IgD-negative memory B cell (primary cell): ENCODE results near the gene GRIK3. TPM values are rescaled to one million over a fixed set of nuclear protein-coding genes. Genes with fewer than 3 reads are reported as not detected.

Source experiments
- H3K27ac Mint-ChIP-seq, 3 donors: one replicate each; pipeline ENCODE4 v1.8.0; 2020 to 2022; ENCODE audit warnings: mild to moderate bottlenecking in 3 of 3, mixed read lengths in 3 of 3, moderate library complexity in 1 of 3
- H3K27me3 Mint-ChIP-seq: one replicate; pipeline ENCODE4 v1.8.0; 2021; ENCODE audit warnings: mixed read lengths
- H3K36me3 Mint-ChIP-seq: one replicate; pipeline ENCODE4 v1.8.0; 2020; ENCODE audit warnings: mild to moderate bottlenecking, mixed read lengths
- H3K4me1 Mint-ChIP-seq, 3 donors: one replicate each; pipeline ENCODE4 v1.8.0; 2020 to 2022; ENCODE audit warnings: mixed read lengths in 3 of 3, mild to moderate bottlenecking in 1 of 3
- H3K4me3 Mint-ChIP-seq, 4 donors: one replicate each; pipeline ENCODE4 v1.8.0; 2020 to 2022; ENCODE audit warnings: mild to moderate bottlenecking in 4 of 4, mixed read lengths in 4 of 4, moderate library complexity in 3 of 4
- H3K9me3 Mint-ChIP-seq, 3 donors: one replicate each; pipeline ENCODE4 v1.8.0; 2020 to 2021; ENCODE audit warnings: mixed read lengths in 3 of 3, mild to moderate bottlenecking in 1 of 3
- polyA plus RNA-seq: library from polyadenylated mRNA; unstranded; fragments of 300-500 nt; fragmentation: Illumina TruSeq; gene quantifications from one replicate; pipeline ENCODE4 v1.2.3, GENCODE V29; 2021

GRIK3 gene
- polyA plus RNA-seq, 1 donor from 2014 or later = 0.56 TPM

DNA sequence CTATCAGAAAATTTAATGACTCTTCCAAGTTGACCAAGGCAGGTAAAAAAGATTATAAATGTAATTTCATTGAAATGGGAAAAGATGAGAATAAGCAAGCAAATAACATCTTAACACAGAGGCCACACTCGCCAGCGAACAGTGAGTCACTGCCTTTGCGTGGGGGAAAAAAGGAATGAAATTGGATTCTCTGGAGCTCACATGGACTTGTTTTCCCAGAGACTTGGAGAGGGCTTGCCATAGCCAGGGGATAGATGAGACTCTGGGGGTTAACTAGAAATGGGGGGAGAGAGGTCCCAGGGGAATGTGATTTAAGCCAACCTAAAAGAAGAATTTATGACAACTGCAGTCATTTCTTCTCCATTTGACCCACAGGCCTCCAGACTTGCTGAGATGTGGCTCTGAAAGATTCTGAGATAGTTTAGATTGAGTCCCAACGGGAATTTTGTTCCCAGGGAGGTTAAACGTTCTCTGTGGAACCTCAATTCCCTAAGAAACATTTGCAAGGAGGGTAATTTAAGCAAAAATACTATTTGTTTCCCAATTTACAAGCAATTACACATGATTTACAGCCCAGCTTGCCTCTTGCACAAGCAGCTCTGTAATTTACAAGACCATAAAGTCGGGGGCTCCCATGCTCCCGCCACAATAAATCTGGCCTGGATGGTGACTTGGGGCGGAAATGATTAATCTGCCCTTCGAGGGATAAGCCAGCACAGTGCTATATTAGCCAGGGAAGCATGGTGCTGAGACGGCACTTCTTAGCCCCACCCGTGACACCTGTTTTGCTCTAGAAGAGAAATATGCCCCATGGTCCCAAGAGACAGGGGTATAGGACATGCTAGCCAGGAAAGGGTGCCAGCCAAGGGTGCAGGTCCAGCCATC, 68.8 kb downstream of the GRIK3 start:
- Mint-ChIP-seq H3K36me3 (no peaks in the 10 kb centered on the region), H3K9me3 (peaks cover 0 to 2% (median 0%) of the 10 kb centered on the region in 3 donors), H3K4me3 (no peak overlapping the region), H3K27ac (no peak overlapping the region), H3K4me1 (no peaks in the 10 kb centered on the region), H3K27me3 (peaks cover 9% of the 10 kb centered on the region)

DNA sequence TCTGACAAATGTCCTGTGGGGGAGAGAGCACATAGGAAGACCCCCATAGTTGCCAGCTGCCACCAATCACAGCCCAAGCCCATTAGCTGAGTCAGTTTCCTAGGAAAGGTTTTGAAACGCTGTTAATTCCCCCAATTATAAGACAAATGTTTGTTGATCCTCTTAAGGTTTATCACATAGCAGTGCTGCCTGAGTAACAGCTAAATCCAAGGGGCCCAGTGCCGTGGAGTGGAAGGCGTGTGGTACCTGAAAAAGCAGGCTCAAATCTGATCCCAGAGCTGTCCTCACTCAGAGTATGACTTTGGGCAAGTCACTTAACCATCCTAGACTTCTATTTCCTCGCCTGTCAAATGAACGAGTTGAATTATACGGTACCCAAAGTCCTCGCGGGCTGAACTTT, 69.5 kb downstream of the GRIK3 start:
- no peak overlapping the region for H3K4me3 Mint-ChIP-seq
- no peaks in the 10 kb centered on the region for H3K4me1 Mint-ChIP-seq
- no peak overlapping the region for H3K27ac Mint-ChIP-seq
- H3K9me3 Mint-ChIP-seq = peaks cover 0 to 2% (median 0%) of the 10 kb centered on the region in 3 donors
- peaks cover 9% of the 10 kb centered on the region for H3K27me3 Mint-ChIP-seq
- no peaks in the 10 kb centered on the region for H3K36me3 Mint-ChIP-seq

GRCh38 chr1:36963006-36963405, 71.3 kb downstream of the GRIK3 start:
- no peaks in the 10 kb centered on the region for H3K4me1 Mint-ChIP-seq
- no peak overlapping the region for H3K27ac Mint-ChIP-seq
- no peaks in the 10 kb centered on the region for H3K36me3 Mint-ChIP-seq
- H3K9me3 Mint-ChIP-seq = peaks cover 0 to 2% (median 0%) of the 10 kb centered on the region in 3 donors
- H3K27me3 Mint-ChIP-seq = peaks cover 7% of the 10 kb centered on the region
- no peak overlapping the region for H3K4me3 Mint-ChIP-seq

GRCh38 chr1:36961062-36961615, 73.2 kb downstream of the GRIK3 start:
- H3K36me3 Mint-ChIP-seq = no peaks in the 10 kb centered on the region
- peaks cover 0 to 2% (median 0%) of the 10 kb centered on the region in 3 donors for H3K9me3 Mint-ChIP-seq
- peaks cover 7% of the 10 kb centered on the region for H3K27me3 Mint-ChIP-seq
- no peak overlapping the region for H3K27ac Mint-ChIP-seq
- peak overlapping the region in 1 of 4 donors; percentile 45 for H3K4me3 Mint-ChIP-seq
- H3K4me1 Mint-ChIP-seq = no peaks in the 10 kb centered on the region

GRCh38 chr1:36956570-36956969, 77.7 kb downstream of the GRIK3 start:
- H3K27me3 Mint-ChIP-seq = peaks cover 10% of the 10 kb centered on the region
- peaks cover 0 to 7% (median 0%) of the 10 kb centered on the region in 3 donors for H3K4me1 Mint-ChIP-seq
- no peaks in the 10 kb centered on the region for H3K9me3 Mint-ChIP-seq
- no peaks in the 10 kb centered on the region for H3K36me3 Mint-ChIP-seq
- H3K4me3 Mint-ChIP-seq = no peak overlapping the region
- H3K27ac Mint-ChIP-seq = no peak overlapping the region

- no peak overlapping the region for H3K27ac Mint-ChIP-seq
- H3K9me3 Mint-ChIP-seq = no peaks in the 10 kb centered on the region
- no peaks in the 10 kb centered on the region for H3K36me3 Mint-ChIP-seq
- no peak overlapping the region for H3K4me3 Mint-ChIP-seq
- H3K4me1 Mint-ChIP-seq = peaks cover 0 to 16% (median 0%) of the 10 kb centered on the region in 3 donors
- peaks cover 8% of the 10 kb centered on the region for H3K27me3 Mint-ChIP-seq
Observed at GRCh38 chr1:36955016-36955415, 79.3 kb downstream of the GRIK3 start.

GRCh38 chr1:36953061-36953460, 81.3 kb downstream of the GRIK3 start:
- Mint-ChIP-seq H3K27me3 (peaks cover 8% of the 10 kb centered on the region), H3K36me3 (no peaks in the 10 kb centered on the region), H3K4me3 (no peak overlapping the region), H3K9me3 (no peaks in the 10 kb centered on the region), H3K4me1 (peaks cover 0 to 19% (median 0%) of the 10 kb centered on the region in 3 donors), H3K27ac (no peak overlapping the region)

GRCh38 chr1:36951761-36952160, 82.6 kb downstream of the GRIK3 start:
- Mint-ChIP-seq H3K4me1 (peaks cover 0 to 19% (median 0%) of the 10 kb centered on the region in 3 donors), H3K36me3 (no peaks in the 10 kb centered on the region), H3K4me3 (peak overlapping the region in 1 of 4 donors; percentile 71), H3K9me3 (no peaks in the 10 kb centered on the region), H3K27me3 (peaks cover 8% of the 10 kb centered on the region), H3K27ac (no peak overlapping the region)

DNA sequence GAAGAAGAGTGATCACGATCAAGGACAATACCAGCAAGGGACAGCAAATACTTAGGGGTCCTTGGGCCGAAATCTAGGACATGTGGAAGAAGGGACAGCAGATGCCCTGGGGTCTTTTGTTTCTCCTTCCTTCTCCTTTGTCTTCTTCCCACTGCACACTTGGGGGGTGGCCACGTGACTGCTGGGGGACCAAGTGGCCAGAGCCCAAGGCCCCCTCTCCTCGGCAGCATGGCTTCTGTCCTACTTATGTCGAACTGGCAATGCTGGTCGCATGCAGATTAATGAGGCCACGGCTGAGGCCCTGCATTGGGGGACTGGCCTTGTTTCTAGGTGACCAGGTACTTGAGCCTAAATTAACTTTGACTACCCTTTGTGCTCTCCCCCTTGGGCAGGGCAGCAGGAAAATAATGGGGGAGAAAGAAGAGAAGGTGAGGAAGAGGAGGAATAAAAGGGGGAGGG, 83.0 kb downstream of the GRIK3 start:
- Mint-ChIP-seq H3K9me3 (no peaks in the 10 kb centered on the region), H3K27me3 (peaks cover 8% of the 10 kb centered on the region), H3K27ac (no peak overlapping the region), H3K4me1 (peaks cover 0 to 19% (median 0%) of the 10 kb centered on the region in 3 donors), H3K4me3 (no peak overlapping the region), H3K36me3 (no peaks in the 10 kb centered on the region)

- Mint-ChIP-seq H3K36me3 (no peaks in the 10 kb centered on the region), H3K4me3 (peak overlapping the region in 1 of 4 donors; percentile 12), H3K27me3 (peaks cover 9% of the 10 kb centered on the region), H3K27ac (no peak overlapping the region), H3K4me1 (peaks cover 0 to 19% (median 0%) of the 10 kb centered on the region in 3 donors), H3K9me3 (no peaks in the 10 kb centered on the region)
Observed at GRCh38 chr1:36950604-36951291, 83.6 kb downstream of the GRIK3 start.

- peaks cover 0 to 19% (median 0%) of the 10 kb centered on the region in 3 donors for H3K4me1 Mint-ChIP-seq
- H3K4me3 Mint-ChIP-seq = no peak overlapping the region
- no peak overlapping the region for H3K27ac Mint-ChIP-seq
- peaks cover 15% of the 10 kb centered on the region for H3K27me3 Mint-ChIP-seq
- no peaks in the 10 kb centered on the region for H3K9me3 Mint-ChIP-seq
- no peaks in the 10 kb centered on the region for H3K36me3 Mint-ChIP-seq
Observed at GRCh38 chr1:36948606-36949005, 85.7 kb downstream of the GRIK3 start.

- peaks cover 0 to 19% (median 0%) of the 10 kb centered on the region in 3 donors for H3K4me1 Mint-ChIP-seq
- no peaks in the 10 kb centered on the region for H3K9me3 Mint-ChIP-seq
- no peaks in the 10 kb centered on the region for H3K36me3 Mint-ChIP-seq
- H3K27ac Mint-ChIP-seq = no peak overlapping the region
- H3K4me3 Mint-ChIP-seq = no peak overlapping the region
- peaks cover 15% of the 10 kb centered on the region for H3K27me3 Mint-ChIP-seq
Observed at GRCh38 chr1:36948147-36948546, 86.2 kb downstream of the GRIK3 start.

- no peaks in the 10 kb centered on the region for H3K9me3 Mint-ChIP-seq
- peaks cover 12% of the 10 kb centered on the region for H3K27me3 Mint-ChIP-seq
Observed at GRCh38 chr1:36947384-36947783, 86.9 kb downstream of the GRIK3 start.

DNA sequence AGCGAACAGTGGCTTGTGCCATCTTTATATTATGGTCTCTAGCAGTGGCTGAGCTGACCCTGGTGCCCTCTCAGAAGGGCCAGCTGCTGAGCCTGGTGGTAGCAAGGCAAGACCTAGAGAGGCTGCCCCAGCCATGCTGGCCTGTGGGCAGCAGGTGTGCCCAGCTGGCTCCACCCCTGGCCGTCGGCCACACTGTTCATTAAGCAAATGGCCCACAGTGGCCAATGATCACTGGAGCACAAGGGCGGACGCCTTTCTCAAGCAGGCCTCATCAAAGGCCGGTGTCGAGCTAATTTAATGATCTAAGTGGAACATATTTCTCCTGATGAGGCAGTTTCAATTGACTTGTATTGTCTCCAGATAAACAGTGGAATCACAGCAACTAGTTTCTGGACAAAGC, 89.4 kb downstream of the GRIK3 start:
- Mint-ChIP-seq H3K4me3 (no peak overlapping the region), H3K4me1 (peaks cover 0 to 2% (median 0%) of the 10 kb centered on the region in 3 donors), H3K27ac (no peak overlapping the region), H3K9me3 (no peaks in the 10 kb centered on the region), H3K36me3 (no peaks in the 10 kb centered on the region), H3K27me3 (peaks cover 21% of the 10 kb centered on the region)

More at GRCh38 chr1:36947384-36947783, 86.9 kb downstream of the GRIK3 start:
- peaks cover 0 to 17% (median 0%) of the 10 kb centered on the region in 3 donors for H3K4me1 Mint-ChIP-seq
- no peak overlapping the region for H3K4me3 Mint-ChIP-seq
- no peak overlapping the region for H3K27ac Mint-ChIP-seq
- no peaks in the 10 kb centered on the region for H3K36me3 Mint-ChIP-seq

GRCh38 chr1:36942148-36942547, 92.2 kb downstream of the GRIK3 start:
- Mint-ChIP-seq H3K4me1 (no peaks in the 10 kb centered on the region), H3K27ac (no peak overlapping the region), H3K9me3 (no peaks in the 10 kb centered on the region), H3K36me3 (no peaks in the 10 kb centered on the region), H3K27me3 (peaks cover 29% of the 10 kb centered on the region), H3K4me3 (no peak overlapping the region)
